HG02970 (cell line): Measurements from ENCODE around the gene RHOV.
"Not testable (repeated sequence)": the region's sequence is repeated elsewhere in the genome, so short reads cannot be mapped to it uniquely, and the experiment has no call there.

ENCODE experiments used
- ATAC-seq: cut with Tn5 transposase; IDR thresholded peaks from one replicate; pipeline ENCODE4 v1.9.1; 2021; ENCODE audit warnings: mild to moderate bottlenecking, moderate library complexity, moderate number of reproducible peaks; ENCODE audit not compliant: unreplicated experiment, low FRiP score

The RHOV gene

GRCh38 chr15:40878785-40879184 is 4.8 kb upstream of the RHOV start:
- no peak for ATAC-seq

- no peak for ATAC-seq
Measured at GRCh38 chr15:40877694-40878093, 3.7 kb upstream of the RHOV start.

GRCh38 chr15:40875991-40876730 is 2.1 kb upstream of the RHOV start:
- no peak for ATAC-seq

- ATAC-seq, result no peak
Measured at GRCh38 chr15:40872791-40873693, 992 bp downstream of the RHOV start.

- no peak for ATAC-seq
Measured at GRCh38 chr15:40871749-40872617, 2.1 kb downstream of the RHOV start.

GRCh38 chr15:40870716-40871115 is 3.3 kb downstream of the RHOV start:
- no peak for ATAC-seq

GRCh38 chr15:40869686-40870085 is 4.3 kb downstream of the RHOV start:
- no peak for ATAC-seq

- no peak for ATAC-seq
Measured at GRCh38 chr15:40867199-40867598, 6.8 kb downstream of the RHOV start.

- no peak for ATAC-seq
Measured at GRCh38 chr15:40863660-40864270, 10.3 kb downstream of the RHOV start.

GRCh38 chr15:40861147-40861546 is 12.9 kb downstream of the RHOV start:
- not testable (repeated sequence) for ATAC-seq

GRCh38 chr15:40859206-40859851 is 14.7 kb downstream of the RHOV start:
- no peak for ATAC-seq

GRCh38 chr15:40858706-40859105 is 15.3 kb downstream of the RHOV start:
- ATAC-seq, result no peak

- no peak for ATAC-seq
Measured at GRCh38 chr15:40857601-40858341, 16.3 kb downstream of the RHOV start.

- no peak for ATAC-seq
Measured at GRCh38 chr15:40856746-40857145, 17.3 kb downstream of the RHOV start.

GRCh38 chr15:40855706-40856234 is 18.3 kb downstream of the RHOV start:
- no peak for ATAC-seq

GRCh38 chr15:40854161-40854560 is 19.9 kb downstream of the RHOV start:
- ATAC-seq, result no peak

GRCh38 chr15:40853241-40853890 is 20.7 kb downstream of the RHOV start:
- ATAC-seq, result no peak

GRCh38 chr15:40852529-40852928 is 21.5 kb downstream of the RHOV start:
- no peak for ATAC-seq
